ENCODE measurements around the gene ENPEP. TPM values are rescaled to one million over a fixed set of nuclear protein-coding genes. Genes with fewer than 3 reads are reported as not detected.
A peak's percentile ranks its signal among the peaks of the same experiment; 100 is the strongest.
"Not testable (repeated sequence)": the region's sequence is repeated elsewhere in the genome, so short reads cannot be mapped to it uniquely, and the experiment has no call there.

ENPEP gene
- total RNA-seq, 3 donors from 2014 or later, result not detected

DNA sequence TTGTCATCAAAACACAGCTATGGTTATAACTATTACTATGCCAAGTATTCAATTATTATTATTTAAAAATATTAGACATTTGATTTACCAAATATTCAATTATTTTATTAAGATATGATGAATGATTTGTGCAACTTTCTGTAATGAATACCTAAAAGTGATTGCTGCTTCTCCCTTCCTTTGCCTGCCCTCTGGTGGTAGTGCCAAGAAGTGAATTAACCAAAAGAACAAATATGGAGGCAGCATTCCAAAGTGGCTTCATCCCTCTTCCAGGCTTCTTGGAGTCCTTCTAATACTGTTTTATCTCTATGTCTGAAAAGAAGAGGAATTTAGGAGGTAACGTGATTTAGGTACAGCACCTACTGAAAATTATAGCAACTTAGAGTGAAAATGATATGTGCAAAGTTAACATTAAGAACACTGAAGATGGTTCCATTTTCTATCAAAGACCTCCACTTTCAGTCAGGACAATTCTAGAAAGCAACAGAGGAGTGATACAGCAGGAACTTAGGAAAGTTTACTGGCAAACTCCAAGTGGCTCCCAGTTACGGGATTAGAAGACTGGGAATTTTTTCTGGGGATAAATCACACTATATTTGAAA, 43.0 kb downstream of the ENPEP start:
- Mint-ChIP-seq H3K4me3 (no peak overlapping the region), H3K27me3 (ENCODE audit: low read depth) (peaks cover 4% of the 10 kb centered on the region), H3K36me3 (ENCODE audit: insufficient read depth) (no peaks in the 10 kb centered on the region), H3K9me3 (no peaks in the 10 kb centered on the region), H3K4me1 (ENCODE audit: low read depth) (peaks cover 15% of the 10 kb centered on the region)
- no peak for ATAC-seq
- DNase-seq, result peak; percentile 7

DNA sequence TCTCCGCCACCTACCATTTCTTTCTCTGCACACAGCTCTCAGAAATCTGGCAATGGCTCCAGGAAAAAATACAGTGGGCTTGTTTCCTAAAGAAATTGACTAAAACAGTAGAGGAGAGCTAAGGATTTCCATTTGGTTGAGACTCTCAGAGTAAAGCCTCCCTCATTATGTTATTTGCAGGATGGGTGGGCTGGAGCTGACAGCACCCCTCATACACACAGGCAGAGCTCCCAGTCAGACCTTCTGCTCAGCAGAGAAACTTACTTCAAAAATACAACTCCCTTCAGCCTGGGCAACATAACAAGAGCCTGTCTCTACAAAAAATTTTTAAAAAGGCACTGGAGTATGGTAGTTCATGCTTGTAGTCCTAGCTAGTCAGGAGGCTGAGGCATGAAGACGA, 44.9 kb downstream of the ENPEP start:
- no peak overlapping the region for H3K4me3 Mint-ChIP-seq
- no peaks in the 10 kb centered on the region for H3K9me3 Mint-ChIP-seq
- H3K4me1 Mint-ChIP-seq (ENCODE audit: low read depth), result peaks cover 5% of the 10 kb centered on the region
- H3K36me3 Mint-ChIP-seq (ENCODE audit: insufficient read depth), result no peaks in the 10 kb centered on the region
- H3K27me3 Mint-ChIP-seq (ENCODE audit: low read depth), result peaks cover 4% of the 10 kb centered on the region
- ATAC-seq (no peak), DNase-seq (no peak)

DNA sequence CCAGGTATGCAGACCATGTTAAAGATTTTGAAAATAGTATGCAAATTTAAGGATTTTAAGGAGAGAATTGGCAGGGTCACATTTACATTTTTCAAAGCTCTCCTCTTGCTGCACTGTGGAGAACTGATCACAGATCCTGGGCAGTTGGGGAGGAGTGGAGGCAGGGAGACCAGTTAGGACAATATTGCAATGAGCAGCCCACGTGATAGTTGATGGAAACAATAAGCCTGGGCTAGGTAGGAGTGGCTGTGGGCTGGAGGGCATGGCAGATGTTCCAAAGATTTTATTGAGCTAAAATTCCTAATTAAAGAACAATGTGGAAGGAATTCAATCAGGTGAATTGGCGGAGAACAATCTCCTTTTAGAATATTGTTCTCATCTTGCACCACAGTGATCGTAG, 50.6 kb downstream of the ENPEP start:
- Mint-ChIP-seq H3K9me3 (no peaks in the 10 kb centered on the region), H3K27me3 (ENCODE audit: low read depth) (peaks cover 2% of the 10 kb centered on the region), H3K36me3 (ENCODE audit: insufficient read depth) (no peaks in the 10 kb centered on the region), H3K4me1 (ENCODE audit: low read depth) (peaks cover 15% of the 10 kb centered on the region), H3K4me3 (no peak overlapping the region)
- DNase-seq, result no peak
- ATAC-seq, result no peak

DNA sequence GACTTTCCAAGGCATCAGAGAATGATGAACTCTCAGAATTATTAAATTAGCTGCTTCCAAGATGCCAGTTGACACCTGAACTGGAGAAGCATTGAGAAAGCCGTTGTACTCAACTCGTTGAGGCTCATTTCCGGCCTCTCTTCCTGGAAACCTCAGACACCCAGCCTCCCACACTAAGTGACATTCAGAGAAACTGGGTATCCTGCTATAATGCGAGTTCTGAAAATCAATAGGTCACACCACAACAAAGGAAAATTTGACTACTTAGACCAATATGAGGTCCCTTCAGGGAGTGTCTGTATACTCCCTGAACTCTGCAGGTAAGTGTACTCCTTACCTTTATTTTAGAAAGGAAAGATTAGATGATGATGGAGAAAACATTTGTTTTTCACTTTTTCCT, 51.2 kb downstream of the ENPEP start:
- DNase-seq (peak; percentile 7), ATAC-seq (peak; percentile 30 to 75)
- Mint-ChIP-seq H3K36me3 (ENCODE audit: insufficient read depth) (no peaks in the 10 kb centered on the region), H3K4me3 (no peak overlapping the region), H3K9me3 (no peaks in the 10 kb centered on the region), H3K27me3 (ENCODE audit: low read depth) (peaks cover 2% of the 10 kb centered on the region), H3K4me1 (ENCODE audit: low read depth) (peaks cover 15% of the 10 kb centered on the region)

DNA sequence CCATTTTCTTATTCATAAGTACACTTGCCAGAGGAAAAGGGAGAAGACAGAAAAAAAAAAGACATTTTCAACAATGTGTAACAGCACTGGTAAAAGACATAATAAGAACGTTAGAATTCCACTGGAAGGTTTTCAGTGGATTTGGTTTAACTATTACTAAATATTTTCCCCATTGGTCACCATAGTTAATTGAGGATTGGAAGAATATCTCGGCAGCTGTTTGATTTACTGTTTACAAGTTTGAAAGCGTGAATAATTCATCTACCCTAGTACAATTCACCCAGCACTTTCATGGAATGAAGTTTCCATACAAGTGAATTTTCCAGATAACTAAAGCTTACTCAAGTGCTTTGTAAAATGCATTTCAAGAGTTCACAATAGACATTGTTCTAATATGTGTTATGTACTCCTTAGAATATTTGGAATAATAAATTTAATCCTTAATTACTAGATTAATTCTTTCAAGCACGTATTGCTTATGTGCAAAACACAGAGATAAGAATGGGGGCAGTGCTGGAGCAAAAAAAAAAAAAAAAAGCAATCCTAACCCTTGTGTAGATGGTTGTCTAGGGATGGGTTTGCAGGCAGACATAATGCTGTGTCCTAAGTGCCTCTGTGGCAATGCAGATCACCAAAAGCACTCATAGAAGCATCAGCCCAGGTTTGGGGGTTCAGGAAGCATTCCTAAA, 57.1 kb downstream of the ENPEP start:
- Mint-ChIP-seq H3K36me3 (ENCODE audit: insufficient read depth) (no peaks in the 10 kb centered on the region), H3K4me1 (ENCODE audit: low read depth) (no peaks in the 10 kb centered on the region), H3K9me3 (no peaks in the 10 kb centered on the region), H3K27me3 (ENCODE audit: low read depth) (peaks cover 13% of the 10 kb centered on the region), H3K4me3 (no peak overlapping the region)
- no peak for DNase-seq
- no peak for ATAC-seq

DNA sequence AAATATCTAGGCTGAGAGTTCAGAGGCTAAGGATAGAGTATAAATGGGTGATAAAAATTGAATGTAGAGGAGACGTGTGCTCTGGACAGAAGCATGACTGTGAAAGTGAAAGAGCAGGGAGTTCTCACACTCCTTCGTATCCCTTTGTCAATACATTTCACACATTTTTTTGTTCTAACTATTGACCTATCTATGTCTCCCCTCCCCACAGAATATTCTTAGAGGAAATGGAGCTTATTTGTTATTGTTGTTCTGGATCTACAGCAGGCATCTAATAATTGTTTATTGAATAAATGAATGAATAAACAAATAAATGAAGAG, 57.6 kb downstream of the ENPEP start:
- ATAC-seq (no peak), DNase-seq (no peak)
- Mint-ChIP-seq H3K9me3 (no peaks in the 10 kb centered on the region), H3K4me3 (no peak overlapping the region), H3K27me3 (ENCODE audit: low read depth) (peaks cover 13% of the 10 kb centered on the region), H3K4me1 (ENCODE audit: low read depth) (no peaks in the 10 kb centered on the region), H3K36me3 (ENCODE audit: insufficient read depth) (no peaks in the 10 kb centered on the region)

DNA sequence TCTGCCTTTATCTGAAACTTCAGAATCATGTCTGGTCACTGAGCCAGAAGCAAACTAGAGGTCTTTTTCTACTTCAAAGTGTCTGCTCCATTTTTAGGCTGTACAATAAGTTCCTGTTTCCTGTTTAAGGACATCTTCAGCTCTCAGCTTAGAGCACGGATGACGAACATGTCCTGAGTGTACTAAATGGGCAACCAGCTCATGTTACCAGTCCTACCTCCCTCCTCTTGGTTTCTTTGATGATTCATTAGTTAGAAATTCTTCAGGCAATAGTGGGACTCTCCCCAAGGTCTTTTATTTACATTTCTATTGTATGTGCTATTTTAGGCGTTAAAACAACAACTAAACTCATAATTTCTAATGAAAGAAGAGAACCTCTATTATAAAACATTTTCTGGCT, 58.0 kb downstream of the ENPEP start:
- H3K4me3 Mint-ChIP-seq, result no peak overlapping the region
- peak in 1 of 2 donors; percentile 21 for ATAC-seq
- no peaks in the 10 kb centered on the region for H3K4me1 Mint-ChIP-seq (ENCODE audit: low read depth)
- H3K9me3 Mint-ChIP-seq, result no peaks in the 10 kb centered on the region
- peaks cover 13% of the 10 kb centered on the region for H3K27me3 Mint-ChIP-seq (ENCODE audit: low read depth)
- H3K36me3 Mint-ChIP-seq (ENCODE audit: insufficient read depth), result no peaks in the 10 kb centered on the region
- no peak for DNase-seq

DNA sequence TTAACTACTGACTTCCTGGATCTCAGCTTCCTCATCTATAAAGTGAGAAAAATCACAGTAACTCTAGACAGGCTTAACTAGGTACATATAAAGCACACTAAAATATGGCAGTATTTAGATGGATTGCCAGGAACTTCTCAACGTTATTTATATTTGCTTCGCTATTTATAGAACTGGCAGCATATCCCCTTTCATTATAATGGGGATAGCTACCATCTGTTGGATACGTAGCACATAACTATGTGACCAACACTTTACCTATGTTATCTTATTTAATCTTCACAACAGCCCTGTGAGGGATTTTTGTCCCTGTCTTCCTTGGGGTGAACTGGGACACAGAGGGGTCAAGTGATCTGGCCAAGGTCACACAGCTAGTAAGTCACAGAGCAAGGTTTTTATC, 64.6 kb downstream of the ENPEP start:
- no peaks in the 10 kb centered on the region for H3K9me3 Mint-ChIP-seq
- no peak for ATAC-seq
- H3K4me1 Mint-ChIP-seq (ENCODE audit: low read depth), result no peaks in the 10 kb centered on the region
- DNase-seq, result no peak
- no peak overlapping the region for H3K4me3 Mint-ChIP-seq
- H3K36me3 Mint-ChIP-seq (ENCODE audit: insufficient read depth), result no peaks in the 10 kb centered on the region
- H3K27me3 Mint-ChIP-seq (ENCODE audit: low read depth), result peaks cover 15% of the 10 kb centered on the region

DNA sequence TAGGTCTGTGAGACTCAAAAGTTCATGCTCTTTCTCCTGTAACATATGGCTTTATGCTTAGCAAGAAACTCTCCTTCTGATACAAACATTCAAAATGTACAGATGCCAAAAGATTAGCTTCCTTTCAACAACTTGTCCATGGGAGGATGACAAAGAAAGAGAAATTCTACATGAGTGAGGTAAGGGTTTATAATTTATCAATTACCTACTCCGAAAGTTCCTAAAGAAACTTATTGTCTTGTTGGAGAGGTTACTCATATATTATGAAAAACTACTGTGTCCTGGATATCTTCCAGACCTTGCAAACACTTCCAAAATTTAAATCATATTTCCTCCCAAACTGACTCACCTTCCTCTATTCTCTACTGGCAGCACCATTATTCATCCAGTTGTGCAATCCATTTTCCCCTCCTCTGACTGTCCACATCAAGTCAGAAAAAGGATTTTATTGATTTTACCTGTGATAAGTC, 65.1 kb downstream of the ENPEP start:
- H3K9me3 Mint-ChIP-seq, result no peaks in the 10 kb centered on the region
- no peak overlapping the region for H3K4me3 Mint-ChIP-seq
- no peaks in the 10 kb centered on the region for H3K36me3 Mint-ChIP-seq (ENCODE audit: insufficient read depth)
- DNase-seq, result no peak
- H3K27me3 Mint-ChIP-seq (ENCODE audit: low read depth), result peaks cover 15% of the 10 kb centered on the region
- H3K4me1 Mint-ChIP-seq (ENCODE audit: low read depth), result no peaks in the 10 kb centered on the region
- no peak for ATAC-seq

DNA sequence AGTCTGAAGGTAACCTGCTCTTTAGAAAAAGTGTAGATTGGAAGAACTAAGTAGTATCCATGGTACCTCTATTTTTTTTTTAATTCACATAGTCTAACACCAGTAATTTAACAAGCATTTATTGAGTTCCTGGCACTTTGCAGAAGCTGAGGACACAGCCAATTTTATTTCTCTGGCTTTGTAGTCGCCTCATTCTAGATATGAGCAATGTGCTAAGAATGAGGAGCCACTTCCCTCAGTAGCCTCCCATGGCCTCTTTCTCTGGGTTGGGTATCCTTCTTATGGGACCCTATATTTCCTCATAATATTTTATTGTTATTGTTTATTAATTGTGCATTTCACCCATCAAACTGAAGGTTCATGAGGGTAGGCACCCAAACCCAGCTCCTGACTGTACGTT, 67.6 kb downstream of the ENPEP start:
- no peak for ATAC-seq
- no peaks in the 10 kb centered on the region for H3K9me3 Mint-ChIP-seq
- no peak for DNase-seq
- peaks cover 12% of the 10 kb centered on the region for H3K27me3 Mint-ChIP-seq (ENCODE audit: low read depth)
- no peaks in the 10 kb centered on the region for H3K4me1 Mint-ChIP-seq (ENCODE audit: low read depth)
- H3K4me3 Mint-ChIP-seq, result no peak overlapping the region
- H3K36me3 Mint-ChIP-seq (ENCODE audit: insufficient read depth), result no peaks in the 10 kb centered on the region

DNA sequence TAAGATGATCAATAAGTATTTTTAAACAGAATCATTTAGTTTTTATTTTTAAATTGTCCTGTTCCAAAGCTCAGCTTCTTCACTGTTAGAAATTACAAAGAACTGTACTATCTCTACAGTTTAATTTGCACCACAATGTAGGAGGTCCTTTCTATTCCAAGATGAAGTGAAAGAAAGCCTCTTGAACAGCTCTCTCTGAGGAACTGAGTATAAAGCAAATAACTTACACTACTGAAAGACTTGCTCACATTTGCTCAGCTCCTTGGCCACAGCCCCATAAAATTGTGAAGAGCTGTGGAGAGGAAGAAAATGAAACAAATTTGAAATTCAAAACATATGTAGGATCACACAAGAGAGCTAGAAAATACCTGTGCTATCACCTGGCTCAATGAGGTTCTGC, 68.6 kb downstream of the ENPEP start:
- no peak for DNase-seq
- no peaks in the 10 kb centered on the region for H3K9me3 Mint-ChIP-seq
- no peak overlapping the region for H3K4me3 Mint-ChIP-seq
- no peaks in the 10 kb centered on the region for H3K4me1 Mint-ChIP-seq (ENCODE audit: low read depth)
- no peaks in the 10 kb centered on the region for H3K36me3 Mint-ChIP-seq (ENCODE audit: insufficient read depth)
- peaks cover 10% of the 10 kb centered on the region for H3K27me3 Mint-ChIP-seq (ENCODE audit: low read depth)
- ATAC-seq, result no peak

DNA sequence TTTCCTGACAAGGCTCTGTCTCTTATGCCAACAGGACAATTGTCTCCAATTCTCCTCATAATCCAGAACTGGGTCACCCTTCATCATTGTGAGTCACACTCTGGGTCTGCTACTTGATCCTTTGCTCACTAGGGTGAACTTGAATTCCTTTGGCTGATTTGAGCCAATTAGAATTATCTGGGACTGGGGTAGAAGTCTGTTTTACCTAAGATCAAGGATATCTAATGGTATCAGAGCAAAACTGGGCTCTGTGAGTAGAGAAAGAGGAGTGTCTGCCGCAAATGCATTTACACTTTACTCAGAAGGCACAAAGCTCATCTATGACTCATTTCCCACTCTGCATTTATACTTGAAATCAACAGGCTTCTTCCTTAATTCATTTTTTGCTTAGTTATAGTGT, 74.3 kb downstream of the ENPEP start:
- H3K36me3 Mint-ChIP-seq (ENCODE audit: insufficient read depth), result no peaks in the 10 kb centered on the region
- no peak for DNase-seq
- no peaks in the 10 kb centered on the region for H3K9me3 Mint-ChIP-seq
- no peaks in the 10 kb centered on the region for H3K4me1 Mint-ChIP-seq (ENCODE audit: low read depth)
- H3K27me3 Mint-ChIP-seq (ENCODE audit: low read depth), result no peaks in the 10 kb centered on the region
- H3K4me3 Mint-ChIP-seq, result no peak overlapping the region
- ATAC-seq, result no peak

DNA sequence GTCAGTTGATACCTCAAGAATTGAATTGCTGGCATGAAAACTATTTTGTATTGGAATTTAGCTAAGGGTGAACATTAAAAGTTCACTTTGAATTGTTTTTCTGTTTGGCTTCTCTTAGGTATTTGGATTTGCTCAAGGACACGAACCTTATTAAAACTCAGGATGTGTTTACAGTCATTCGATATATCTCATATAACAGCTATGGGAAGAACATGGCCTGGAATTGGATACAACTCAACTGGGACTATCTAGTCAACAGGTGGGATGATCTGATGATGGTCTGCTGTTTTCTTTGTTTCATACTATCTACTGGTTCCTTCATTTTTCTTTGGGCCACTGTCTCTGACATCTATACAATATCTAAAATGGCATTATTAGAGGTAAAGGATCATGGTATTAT, 77.2 kb downstream of the ENPEP start:
- Mint-ChIP-seq H3K27me3 (ENCODE audit: low read depth) (no peaks in the 10 kb centered on the region), H3K36me3 (ENCODE audit: insufficient read depth) (no peaks in the 10 kb centered on the region), H3K9me3 (no peaks in the 10 kb centered on the region), H3K4me1 (ENCODE audit: low read depth) (no peaks in the 10 kb centered on the region), H3K4me3 (no peak overlapping the region)
- ATAC-seq (no peak), DNase-seq (no peak)

DNA sequence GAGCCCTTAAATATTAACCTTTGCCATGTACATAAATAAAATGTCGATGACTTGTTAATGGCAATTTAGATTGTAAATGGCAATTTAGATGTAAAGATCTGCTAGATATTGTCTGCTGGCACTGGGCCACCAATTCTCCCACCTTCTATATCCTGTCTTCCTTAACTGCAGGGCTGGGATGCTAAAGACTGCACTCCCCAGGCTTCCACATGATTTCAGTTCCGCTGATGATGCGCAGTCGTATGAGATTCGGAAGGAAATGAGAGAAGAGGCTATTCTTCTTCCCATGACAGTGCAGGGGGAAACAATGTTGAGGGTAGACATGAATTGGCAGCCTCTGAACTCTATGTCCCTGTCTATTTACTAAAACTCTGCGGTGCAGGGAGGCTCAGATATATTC, 91.3 kb downstream of the ENPEP start:
- H3K4me3 Mint-ChIP-seq, result no peak overlapping the region
- ATAC-seq (no peak), DNase-seq (no peak)
- H3K4me1 Mint-ChIP-seq (ENCODE audit: low read depth), result no peaks in the 10 kb centered on the region
- peaks cover 2% of the 10 kb centered on the region for H3K9me3 Mint-ChIP-seq
- H3K27me3 Mint-ChIP-seq (ENCODE audit: low read depth), result peaks cover 22% of the 10 kb centered on the region
- no peaks in the 10 kb centered on the region for H3K36me3 Mint-ChIP-seq (ENCODE audit: insufficient read depth)

DNA sequence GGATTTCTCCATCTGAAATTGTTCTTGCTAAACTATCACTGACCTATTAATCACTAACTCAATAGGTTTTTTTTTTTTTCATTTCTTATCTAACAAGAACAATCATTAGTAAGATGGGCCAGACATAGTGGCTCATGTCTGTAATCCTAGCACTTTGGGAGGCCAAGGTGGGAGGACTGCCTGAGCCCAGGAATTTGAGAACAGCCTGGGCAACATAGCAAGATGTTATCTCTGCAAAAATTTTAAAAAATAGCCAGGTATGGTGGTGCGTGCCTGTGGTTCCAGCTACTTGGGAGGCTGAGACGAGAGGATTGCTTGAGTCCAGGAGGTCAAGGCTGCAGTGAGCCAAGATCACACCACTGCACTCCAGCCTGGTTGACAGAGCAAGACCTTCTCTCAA, 100.7 kb downstream of the ENPEP start:
- H3K4me3 Mint-ChIP-seq; ATAC-seq; H3K27me3 Mint-ChIP-seq (ENCODE audit: low read depth); H3K4me1 Mint-ChIP-seq (ENCODE audit: low read depth); DNase-seq; H3K36me3 Mint-ChIP-seq (ENCODE audit: insufficient read depth): not testable (repeated sequence)
- peaks cover 10% of the 10 kb centered on the region for H3K9me3 Mint-ChIP-seq

Measured in activated T-cell treated with anti-CD3 and anti-CD28 coated beads, Interleukin-2, amount 50 U/mL, for 4 hours (primary cell).